Breast epithelium (tissue), 3 donors: Measurements from ENCODE around the gene SSX2IP.

Source experiments
- CTCF ChIP-seq, 3 donors: fragments of 450-650 bp; IDR thresholded peaks; one replicate each; pipeline ENCODE4 v1.5.1; 2016 to 2017; ENCODE audit warnings: antibody characterized with exemption in 3 of 3, mild to moderate bottlenecking in 3 of 3, moderate library complexity in 3 of 3
- POLR2AphosphoS5 ChIP-seq, 3 donors: sonication (generic); formaldehyde crosslinking; IDR thresholded peaks; one replicate each; pipeline ENCODE4 v1.6.1; 2017; ENCODE audit warnings: antibody characterized with exemption in 3 of 3

GRCh38 chr1:84726593-84727499 is 36.6 kb upstream of the SSX2IP start:
- TF ChIP-seq CTCF (IDR thresholded peaks at IDR 0.05) (no peak), POLR2AphosphoS5 (IDR thresholded peaks at IDR 0.05) (no peak)
